Liver (tissue), 9 donors: ENCODE measurements around the gene FBXO10. TPM values are rescaled to one million over a fixed set of nuclear protein-coding genes. Genes with fewer than 3 reads are reported as not detected.
A peak's percentile ranks its signal among the peaks of the same experiment; 100 is the strongest.

ENCODE experiments used
- DNase-seq: peaks from one replicate; pipeline ENCODE4 v3.0.0-alpha.2; 2017; ENCODE audit warnings: low spot score
- H3K27ac ChIP-seq, 2 donors: one replicate each; pipeline ENCODE4 v1.7.0; 2013; ENCODE audit warnings: inconsistent platforms in 2 of 2, low read length in 2 of 2, control low read depth in 1 of 2, low read depth in 1 of 2, mild to moderate bottlenecking in 1 of 2
- H3K27me3 ChIP-seq, 4 donors: one replicate each; pipeline versions ENCODE4 v1.6.1 to v1.7.0; 2013; ENCODE audit warnings: low read length in 3 of 4, inconsistent platforms in 1 of 4, mild to moderate bottlenecking in 1 of 4, moderate library complexity in 1 of 4; ENCODE audit not compliant: control insufficient read depth in 4 of 4, insufficient read depth in 4 of 4
- H3K36me3 ChIP-seq, 4 donors: one replicate each; pipeline versions ENCODE4 v1.6.1 to v1.7.0; 2013; ENCODE audit warnings: low read length in 3 of 4, mild to moderate bottlenecking in 3 of 4, low read depth in 1 of 4, moderate library complexity in 1 of 4; ENCODE audit not compliant: control insufficient read depth in 4 of 4, insufficient read depth in 3 of 4
- H3K4me1 ChIP-seq, 4 donors: one replicate each; pipeline versions ENCODE4 v1.6.1 to v1.7.0; 2013; ENCODE audit warnings: low read length in 3 of 4, mild to moderate bottlenecking in 3 of 4, moderate library complexity in 1 of 4; ENCODE audit not compliant: control insufficient read depth in 4 of 4, insufficient read depth in 4 of 4
- H3K4me3 ChIP-seq, 3 donors: one replicate each; pipeline versions ENCODE4 v1.6.1 to v1.7.0; 2013; ENCODE audit warnings: low read length in 3 of 3, control low read depth in 1 of 3, low read depth in 1 of 3, mild to moderate bottlenecking in 1 of 3
- H3K9ac ChIP-seq, 2 donors: one replicate each; pipeline ENCODE4 v1.7.0; 2013; ENCODE audit warnings: low read length in 2 of 2, mild to moderate bottlenecking in 2 of 2, moderate library complexity in 2 of 2, control low read depth in 1 of 2, low read depth in 1 of 2
- H3K9me3 ChIP-seq, 4 donors: one replicate each; pipeline versions ENCODE4 v1.6.1 to v1.7.0; 2013; ENCODE audit warnings: low read length in 3 of 4; ENCODE audit not compliant: control insufficient read depth in 4 of 4
- EGR1 ChIP-seq, 2 donors: IDR thresholded peaks; 2 replicates each; pipeline ENCODE4 v1.6.1; 2016 to 2018; ENCODE audit warnings: antibody characterized with exemption in 2 of 2, low read depth in 2 of 2
- FOXA2 ChIP-seq: IDR thresholded peaks from 2 replicates; pipeline ENCODE4 v1.6.1; 2016; ENCODE audit warnings: antibody characterized with exemption
- GABPA ChIP-seq, 2 donors: IDR thresholded peaks in 1 of 2; conservative IDR thresholded peaks in 1 of 2; 2 replicates each; pipeline ENCODE4 v1.6.1; 2016; ENCODE audit warnings: antibody characterized with exemption in 2 of 2, mild to moderate bottlenecking in 1 of 2, moderate library complexity in 1 of 2
- HNF4G ChIP-seq: IDR thresholded peaks from 2 replicates; pipeline ENCODE4 v1.6.1; 2016; ENCODE audit warnings: antibody characterized with exemption
- RAD21 ChIP-seq, 2 donors: IDR thresholded peaks; 2 replicates each; pipeline ENCODE4 v1.6.1; 2016; ENCODE audit warnings: antibody characterized with exemption in 2 of 2, mild to moderate bottlenecking in 2 of 2
- SP1 ChIP-seq: IDR thresholded peaks from 2 replicates; pipeline ENCODE4 v1.6.1; 2018; ENCODE audit warnings: antibody characterized with exemption, mild to moderate bottlenecking
- YY1 ChIP-seq: IDR thresholded peaks from 2 replicates; pipeline ENCODE4 v1.6.1; 2016; ENCODE audit warnings: antibody characterized with exemption, mild to moderate bottlenecking
- WGBS: extraction: QIAGEN DNeasy Blood & Tissue Kit; methylation state at CpG from one replicate; pipeline ENCODE4 v1.1.7; 2013; 5-methylcytosine and 5-hydroxymethylcytosine counted together
- polyA plus RNA-seq, 2 donors: library from polyadenylated mRNA; stranded (reverse) in 1 of 2; unstranded in 1 of 2; fragments of 200-250 nt in 1 of 2; fragments of >200 nt in 1 of 2; fragmentation: Nextera tagmentation in 1 of 2; extraction: Ambion mirVana in 1 of 2; gene quantifications; one replicate each; pipeline versions ENCODE4 v1.2.1 to v1.2.3, GENCODE V29; 2013 to 2015
- total RNA-seq, 2 donors: library from RNA; depleted of rRNA; stranded (reverse); fragments of >200 nt; gene quantifications; one replicate each; pipeline ENCODE4 v1.2.3, GENCODE V29; 2014
- TF ChIP-seq, protein P1 (sequence below): IDR thresholded peaks from 2 replicates; pipeline ENCODE4 v1.6.1; 2016; ENCODE audit warnings: antibody characterized with exemption, mild to moderate bottlenecking
- TF ChIP-seq, protein P2 (sequence below): fragments of 150-350 bp; IDR thresholded peaks from 2 replicates; pipeline ENCODE4 v1.5.1; 2017; ENCODE audit warnings: improper control_type of control experiment, low read depth, low read length; ENCODE audit not compliant: missing input control
- donor health status: healthy.
- donor health status: healthy.
- donor health status: healthy.
- donor health status: healthy.
- donor health status: healthy.

The FBXO10 gene, protein sequence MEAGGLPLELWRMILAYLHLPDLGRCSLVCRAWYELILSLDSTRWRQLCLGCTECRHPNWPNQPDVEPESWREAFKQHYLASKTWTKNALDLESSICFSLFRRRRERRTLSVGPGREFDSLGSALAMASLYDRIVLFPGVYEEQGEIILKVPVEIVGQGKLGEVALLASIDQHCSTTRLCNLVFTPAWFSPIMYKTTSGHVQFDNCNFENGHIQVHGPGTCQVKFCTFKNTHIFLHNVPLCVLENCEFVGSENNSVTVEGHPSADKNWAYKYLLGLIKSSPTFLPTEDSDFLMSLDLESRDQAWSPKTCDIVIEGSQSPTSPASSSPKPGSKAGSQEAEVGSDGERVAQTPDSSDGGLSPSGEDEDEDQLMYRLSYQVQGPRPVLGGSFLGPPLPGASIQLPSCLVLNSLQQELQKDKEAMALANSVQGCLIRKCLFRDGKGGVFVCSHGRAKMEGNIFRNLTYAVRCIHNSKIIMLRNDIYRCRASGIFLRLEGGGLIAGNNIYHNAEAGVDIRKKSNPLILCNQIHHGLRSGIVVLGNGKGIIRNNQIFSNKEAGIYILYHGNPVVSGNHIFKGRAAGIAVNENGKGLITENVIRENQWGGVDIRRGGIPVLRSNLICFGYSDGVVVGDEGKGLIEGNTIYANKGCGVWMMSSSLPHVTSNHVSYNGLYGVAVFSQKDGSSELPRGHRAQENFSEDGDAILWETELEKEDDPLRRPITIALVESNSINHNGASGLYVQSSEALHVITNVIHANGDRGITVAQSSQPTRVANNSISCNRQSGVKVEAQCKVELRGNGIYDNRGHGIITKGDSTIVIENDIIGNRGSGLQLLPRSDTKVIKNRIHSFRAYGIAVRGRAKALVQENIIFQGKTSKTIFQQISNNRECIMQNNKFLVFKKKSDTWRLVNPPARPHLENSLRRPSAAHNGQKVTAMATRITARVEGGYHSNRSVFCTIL
- total RNA-seq = 1 to 10 TPM; 5.4 to 5.5 TPM
- 1 to 10 TPM; 1.3 to 2.7 TPM for polyA plus RNA-seq

GRCh38 chr9:37575921-37576721 lies at the start of gene FBXO10:
Gene FBXO10, minus strand, starts transcription at chr9:37576380. Its CDS starts 34,612 bp downstream, at chr9:37541768.
- TF ChIP-seq GABPA (IDR thresholded peaks at IDR 0.05 in 1 of 2, conservative IDR thresholded peaks at IDR 0.05 in 1 of 2) (no peak), SP1 (no peak), EGR1 (IDR thresholded peaks at IDR 0.05; ENCODE audit: low read depth in 2 of 2) (peak in 1 of 2 donors; percentile 62), FOXA2 (no peak), RAD21 (IDR thresholded peaks at IDR 0.05) (no peak)
- Histone ChIP-seq H3K4me3 (peak within 1 kb of the TSS; percentile 52 to 89 (median 83)), H3K9ac (peak within 1 kb of the TSS in 1 of 2 donors; percentile 33), H3K36me3 (peaks cover 0 to 3% (median 0%) of the 10 kb centered on the region in 4 donors), H3K27ac (peak within 1 kb of the TSS; percentile 54 to 66), H3K9me3 (no peaks in the 10 kb centered on the region), H3K27me3 (no peaks in the 10 kb centered on the region), H3K4me1 (peaks cover 2 to 15% (median 11%) of the 10 kb centered on the region in 4 donors)
- WGBS = 1% methylated on average over 81 of the region's 81 CpGs
- peak; percentile 60 for DNase-seq

DNA sequence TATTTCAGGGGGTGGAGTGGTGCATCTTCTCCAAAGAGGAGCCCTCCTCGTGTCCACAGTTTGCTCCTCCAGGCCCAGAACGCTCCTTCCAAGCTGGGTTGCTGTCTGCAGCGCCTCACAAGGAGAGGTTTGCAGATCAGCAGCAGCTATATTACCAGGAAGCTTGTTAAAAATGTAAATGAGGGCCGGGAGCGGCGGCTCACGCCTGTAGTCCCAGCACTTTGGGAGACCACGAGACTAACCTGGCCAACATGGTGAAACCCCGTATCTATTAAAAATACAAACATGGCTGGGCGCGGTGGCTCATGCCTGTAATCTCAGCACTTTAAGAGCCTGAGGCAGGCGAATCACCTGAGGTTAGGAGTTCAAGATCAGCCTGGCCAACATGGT lies 49.6 kb upstream of the FBXO10 start:
- Histone ChIP-seq H3K36me3 (no peaks in the 10 kb centered on the region), H3K4me3 (no peak overlapping the region), H3K27ac (no peak overlapping the region), H3K4me1 (no peaks in the 10 kb centered on the region), H3K9me3 (no peaks in the 10 kb centered on the region), H3K9ac (no peak overlapping the region), H3K27me3 (no peaks in the 10 kb centered on the region)
- TF ChIP-seq YY1 (no peak), HNF4G (no peak)
- TF ChIP-seq, protein P1, sequence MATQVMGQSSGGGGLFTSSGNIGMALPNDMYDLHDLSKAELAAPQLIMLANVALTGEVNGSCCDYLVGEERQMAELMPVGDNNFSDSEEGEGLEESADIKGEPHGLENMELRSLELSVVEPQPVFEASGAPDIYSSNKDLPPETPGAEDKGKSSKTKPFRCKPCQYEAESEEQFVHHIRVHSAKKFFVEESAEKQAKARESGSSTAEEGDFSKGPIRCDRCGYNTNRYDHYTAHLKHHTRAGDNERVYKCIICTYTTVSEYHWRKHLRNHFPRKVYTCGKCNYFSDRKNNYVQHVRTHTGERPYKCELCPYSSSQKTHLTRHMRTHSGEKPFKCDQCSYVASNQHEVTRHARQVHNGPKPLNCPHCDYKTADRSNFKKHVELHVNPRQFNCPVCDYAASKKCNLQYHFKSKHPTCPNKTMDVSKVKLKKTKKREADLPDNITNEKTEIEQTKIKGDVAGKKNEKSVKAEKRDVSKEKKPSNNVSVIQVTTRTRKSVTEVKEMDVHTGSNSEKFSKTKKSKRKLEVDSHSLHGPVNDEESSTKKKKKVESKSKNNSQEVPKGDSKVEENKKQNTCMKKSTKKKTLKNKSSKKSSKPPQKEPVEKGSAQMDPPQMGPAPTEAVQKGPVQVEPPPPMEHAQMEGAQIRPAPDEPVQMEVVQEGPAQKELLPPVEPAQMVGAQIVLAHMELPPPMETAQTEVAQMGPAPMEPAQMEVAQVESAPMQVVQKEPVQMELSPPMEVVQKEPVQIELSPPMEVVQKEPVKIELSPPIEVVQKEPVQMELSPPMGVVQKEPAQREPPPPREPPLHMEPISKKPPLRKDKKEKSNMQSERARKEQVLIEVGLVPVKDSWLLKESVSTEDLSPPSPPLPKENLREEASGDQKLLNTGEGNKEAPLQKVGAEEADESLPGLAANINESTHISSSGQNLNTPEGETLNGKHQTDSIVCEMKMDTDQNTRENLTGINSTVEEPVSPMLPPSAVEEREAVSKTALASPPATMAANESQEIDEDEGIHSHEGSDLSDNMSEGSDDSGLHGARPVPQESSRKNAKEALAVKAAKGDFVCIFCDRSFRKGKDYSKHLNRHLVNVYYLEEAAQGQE = no peak
- TF ChIP-seq, protein P2, sequence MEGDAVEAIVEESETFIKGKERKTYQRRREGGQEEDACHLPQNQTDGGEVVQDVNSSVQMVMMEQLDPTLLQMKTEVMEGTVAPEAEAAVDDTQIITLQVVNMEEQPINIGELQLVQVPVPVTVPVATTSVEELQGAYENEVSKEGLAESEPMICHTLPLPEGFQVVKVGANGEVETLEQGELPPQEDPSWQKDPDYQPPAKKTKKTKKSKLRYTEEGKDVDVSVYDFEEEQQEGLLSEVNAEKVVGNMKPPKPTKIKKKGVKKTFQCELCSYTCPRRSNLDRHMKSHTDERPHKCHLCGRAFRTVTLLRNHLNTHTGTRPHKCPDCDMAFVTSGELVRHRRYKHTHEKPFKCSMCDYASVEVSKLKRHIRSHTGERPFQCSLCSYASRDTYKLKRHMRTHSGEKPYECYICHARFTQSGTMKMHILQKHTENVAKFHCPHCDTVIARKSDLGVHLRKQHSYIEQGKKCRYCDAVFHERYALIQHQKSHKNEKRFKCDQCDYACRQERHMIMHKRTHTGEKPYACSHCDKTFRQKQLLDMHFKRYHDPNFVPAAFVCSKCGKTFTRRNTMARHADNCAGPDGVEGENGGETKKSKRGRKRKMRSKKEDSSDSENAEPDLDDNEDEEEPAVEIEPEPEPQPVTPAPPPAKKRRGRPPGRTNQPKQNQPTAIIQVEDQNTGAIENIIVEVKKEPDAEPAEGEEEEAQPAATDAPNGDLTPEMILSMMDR = no peak
- WGBS = 86% methylated on average over 12 of the region's 12 CpGs
- DNase-seq = no peak
